HCT116 (cell line): Measurements from ENCODE around the gene CD28. TPM values are rescaled to one million over a fixed set of nuclear protein-coding genes. Genes with fewer than 3 reads are reported as not detected.

Experiments
- ATAC-seq: fragments of 200-7000 bp; cut with Tn5 transposase; 2 replicates; pipeline ENCODE4 v1.9.1; 2020; ENCODE audit warnings: mild to moderate bottlenecking, moderate library complexity
- BruUV-seq: library from RNA; stranded (reverse); fragments of 400-500 nt; replicated peaks from 2 replicates; lab custom pipeline; 2021; lab: Mats Ljungman, UMichigan
- CTCF ChIA-PET: fragments of 300-600 bp; sonication (Branson Sonifier 250); formaldehyde crosslinking; loops from one replicate; lab custom pipeline; 2021; ENCODE audit warnings: antibody characterized with exemption; lab: Charles Lee
- POLR2A ChIA-PET: fragments of 300-600, 350-600 bp; sonication (Branson Sonifier 250); formaldehyde crosslinking; loops from one replicate; lab custom pipeline; 2021; ENCODE audit warnings: antibody characterized with exemption; lab: Charles Lee
- RAD21 ChIA-PET, 2 experiments: fragments of 300-600 bp; sonication (Branson Sonifier 250); formaldehyde crosslinking; loops; one replicate each; lab custom pipeline; 2023; ENCODE audit warnings: low total read pairs in 2 of 2; ENCODE audit not compliant: uncharacterized antibody in 2 of 2, unreplicated experiment in 2 of 2, low non-redundant PET in 1 of 2; lab: Charles Lee
- DNase-seq: peaks from one replicate; pipeline ENCODE4 v3.0.0-alpha.2; 2010; ENCODE audit warnings: low read depth, low spot score
- H2AFZ ChIP-seq: fragments of 200-600 bp; shearing (Covaris generic), sonication (generic); 2 replicates; pipeline ENCODE4 v1.6.1; 2017; ENCODE audit warnings: low read depth, mixed run types, mixed read lengths, antibody characterized with exemption, low read length; ENCODE audit not compliant: poor library complexity, severe bottlenecking
- H3K27ac ChIP-seq: 2 replicates; pipeline ENCODE4 v1.5.1; 2012; ENCODE audit warnings: low read depth, low read length
- H3K27me3 ChIP-seq: fragments of 200-600 bp; sonication (generic); 2 replicates; pipeline ENCODE4 v1.6.1; 2016; ENCODE audit warnings: mixed run types, low read length, mixed read lengths; ENCODE audit not compliant: insufficient read depth
- H3K36me3 ChIP-seq, 2 experiments: fragments of 200-500 bp in 1 of 2; fragments of 200-600 bp in 1 of 2; sonication (Bioruptor generic) in 1 of 2; sonication (generic) in 1 of 2; 2 replicates each; pipeline versions ENCODE4 v1.5.1 to v1.6.1; 2014 to 2016; ENCODE audit warnings: low read length in 2 of 2, inconsistent platforms in 1 of 2, mixed read lengths in 1 of 2, mixed run types in 1 of 2; ENCODE audit not compliant: insufficient read depth in 2 of 2, control insufficient read depth in 1 of 2
- H3K4me1 ChIP-seq, 2 experiments: fragments of 200-600 bp in 1 of 2; sonication (generic) in 1 of 2; 2 replicates each; pipeline versions ENCODE4 v1.5.1 to v1.6.1; 2012 to 2017; ENCODE audit warnings: low read length in 2 of 2, inconsistent platforms in 1 of 2, mild to moderate bottlenecking in 1 of 2, mixed read lengths in 1 of 2, mixed run types in 1 of 2, moderate library complexity in 1 of 2; ENCODE audit not compliant: insufficient read depth in 2 of 2, control insufficient read depth in 1 of 2
- H3K4me2 ChIP-seq: fragments of 200-600 bp; sonication (generic); 2 replicates; pipeline ENCODE4 v1.6.1; 2017; ENCODE audit warnings: mixed run types, low read length, mixed read lengths
- H3K4me3 ChIP-seq, 2 experiments: fragments of 200-600 bp in 1 of 2; sonication (generic) in 1 of 2; replicated peaks in 1 of 2; 2 replicates each; pipeline ENCODE4 v1.5.1; 2011 to 2016; ENCODE audit warnings: low read length in 2 of 2, control low read depth in 1 of 2, low read depth in 1 of 2, mild to moderate bottlenecking in 1 of 2, mixed read lengths in 1 of 2, mixed run types in 1 of 2
- H3K79me2 ChIP-seq: fragments of 200-600 bp; sonication (generic); 2 replicates; pipeline ENCODE4 v1.6.1; 2017; ENCODE audit warnings: mild to moderate bottlenecking, mixed run types, low read length, moderate library complexity, mixed read lengths; ENCODE audit not compliant: insufficient read depth
- H3K9ac ChIP-seq: fragments of 200-600 bp; sonication (generic); 2 replicates; pipeline ENCODE4 v1.6.1; 2016; ENCODE audit warnings: low read length, mixed read lengths
- H3K9me2 ChIP-seq: fragments of 200-600 bp; sonication (generic), shearing (Covaris generic); 2 replicates; pipeline ENCODE4 v1.6.1; 2017; ENCODE audit warnings: mixed run types, mild to moderate bottlenecking, moderate library complexity; ENCODE audit not compliant: insufficient read depth
- H3K9me3 ChIP-seq, 2 experiments: fragments of 200-500 bp in 1 of 2; fragments of 200-600 bp in 1 of 2; sonication (Bioruptor generic) in 1 of 2; sonication (generic) in 1 of 2; 2 replicates each; pipeline ENCODE4 v1.6.1; 2014 to 2017; ENCODE audit warnings: low read length in 2 of 2, mixed read lengths in 2 of 2, inconsistent platforms in 1 of 2, low read depth in 1 of 2, mild to moderate bottlenecking in 1 of 2, mixed run types in 1 of 2, moderate library complexity in 1 of 2; ENCODE audit not compliant: control insufficient read depth in 1 of 2, insufficient read depth in 1 of 2
- H4K20me1 ChIP-seq: fragments of 200-600 bp; sonication (generic), shearing (Covaris generic); 2 replicates; pipeline ENCODE4 v1.6.1; 2017; ENCODE audit warnings: mixed run types, mild to moderate bottlenecking, moderate library complexity; ENCODE audit not compliant: insufficient read depth
- CEBPB ChIP-seq: IDR thresholded peaks from 2 replicates; pipeline ENCODE4 v1.6.1; 2012; ENCODE audit warnings: low read depth
- EGR1 ChIP-seq: IDR thresholded peaks from 2 replicates; pipeline ENCODE4 v1.6.1; 2012; ENCODE audit warnings: low read depth
- ELF1 ChIP-seq: IDR thresholded peaks from 2 replicates; pipeline ENCODE4 v1.6.1; 2012; ENCODE audit warnings: low read depth, borderline replicate concordance
- EZH2 ChIP-seq: fragments of 200-600 bp; sonication (generic); IDR thresholded peaks from 2 replicates; pipeline ENCODE4 v1.6.1; 2017; ENCODE audit warnings: antibody characterized with exemption, mixed run types
- EZH2phosphoT487 ChIP-seq: fragments of 200-600 bp; IDR thresholded peaks from 2 replicates; pipeline ENCODE4 v1.6.1; 2018; ENCODE audit warnings: antibody characterized with exemption, borderline replicate concordance
- FOSL1 ChIP-seq: IDR thresholded peaks from 2 replicates; pipeline ENCODE4 v1.6.1; 2012; ENCODE audit warnings: low read depth
- JUND ChIP-seq: IDR thresholded peaks from 2 replicates; pipeline ENCODE4 v1.6.1; 2012
- POLR2A ChIP-seq: IDR thresholded peaks from 2 replicates; pipeline ENCODE4 v1.7.0; 2011; ENCODE audit warnings: borderline replicate concordance; ENCODE audit not compliant: insufficient read depth, insufficient read length; ENCODE audit errors: extremely low read depth
- POLR2AphosphoS5 ChIP-seq: IDR thresholded peaks from 2 replicates; pipeline ENCODE4 v1.6.1; 2011; ENCODE audit warnings: mild to moderate bottlenecking, low read depth, low read length, moderate library complexity
- RAD21 ChIP-seq: IDR thresholded peaks from 2 replicates; pipeline ENCODE4 v1.6.1; 2012; ENCODE audit warnings: low read depth, mild to moderate bottlenecking
- SIN3A ChIP-seq: IDR thresholded peaks from 2 replicates; pipeline ENCODE4 v1.6.1; 2012; ENCODE audit warnings: low read depth
- SP1 ChIP-seq: IDR thresholded peaks from 2 replicates; pipeline ENCODE4 v1.6.1; 2012; ENCODE audit warnings: low read depth
- SRF ChIP-seq: IDR thresholded peaks from 2 replicates; pipeline ENCODE4 v1.6.1; 2012; ENCODE audit warnings: low read depth
- TCF7L2 ChIP-seq: IDR thresholded peaks from 2 replicates; pipeline ENCODE4 v1.7.0; 2011; ENCODE audit warnings: borderline replicate concordance, inconsistent platforms; ENCODE audit not compliant: insufficient read depth, insufficient read length; ENCODE audit errors: extremely low read depth
- YY1 ChIP-seq: IDR thresholded peaks from 2 replicates; pipeline ENCODE4 v1.6.1; 2011; ENCODE audit warnings: low read length, low read depth, moderate library complexity, mild to moderate bottlenecking; ENCODE audit not compliant: insufficient replicate concordance; ENCODE audit errors: extremely low read depth
- intact Hi-C: fragments of 100-400 bp; cut with micrococcal nuclease; formaldehyde crosslinking; loops from 2 replicates; pipeline ENCODE4 v1.10.0; 2022
- total RNA-seq: library from RNA; stranded (reverse); gene quantifications from one replicate; pipeline ENCODE4 v1.2.1, GENCODE V29; 2021; ENCODE audit not compliant: unreplicated experiment
- TF ChIP-seq, protein P1 (sequence below): IDR thresholded peaks from 2 replicates; pipeline ENCODE4 v1.6.1; 2012
- TF ChIP-seq, protein P2 (sequence below): IDR thresholded peaks from 2 replicates; pipeline ENCODE4 v1.6.1; 2012
- TF ChIP-seq, protein P3 (sequence below): IDR thresholded peaks from 2 replicates; pipeline ENCODE4 v1.6.1; 2011; ENCODE audit warnings: mild to moderate bottlenecking, low read length, moderate library complexity; ENCODE audit not compliant: insufficient replicate concordance; ENCODE audit errors: extremely low read depth

CD28 gene
- total RNA-seq, 1 experiment from 2014 or later, result 0.37 TPM

DNA sequence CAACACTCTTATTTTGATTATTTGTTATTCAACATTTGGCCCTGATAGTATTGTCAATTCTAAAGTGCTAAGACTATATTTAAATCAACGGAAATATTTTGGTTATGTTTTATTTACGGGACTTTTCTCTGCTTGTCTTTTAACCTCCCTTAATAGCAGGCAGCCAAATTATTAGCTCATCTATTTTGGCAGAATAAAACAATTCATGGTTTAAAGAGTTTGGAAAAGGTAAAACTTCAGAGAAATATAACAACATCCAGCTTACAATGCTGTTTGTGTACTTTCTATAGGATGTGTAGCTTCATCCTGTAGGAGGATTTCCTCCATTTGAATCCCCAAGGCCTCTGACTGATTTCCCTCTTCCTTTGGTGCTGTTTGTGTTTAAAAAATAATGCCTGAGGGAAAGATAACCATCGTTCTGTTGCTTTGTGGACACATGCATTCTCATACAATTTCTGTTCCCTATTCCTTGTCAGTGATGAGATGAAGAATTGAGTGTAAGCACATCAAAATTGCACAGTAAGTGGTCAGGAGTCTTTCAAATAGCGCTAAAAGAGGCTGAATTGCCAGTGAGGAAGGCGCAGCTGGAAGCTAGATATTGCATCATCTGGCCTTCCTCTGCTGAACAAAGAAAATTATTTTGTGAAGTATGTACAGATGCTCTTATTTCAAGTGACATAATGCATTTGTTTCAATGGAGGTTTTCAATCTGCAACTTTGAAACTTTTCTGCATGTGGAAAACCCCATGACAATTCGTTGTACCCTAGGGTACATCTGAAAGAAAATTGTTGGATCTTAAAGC lies 80.3 kb downstream of the CD28 start:
- no peaks in the 10 kb centered on the region for H3K36me3 ChIP-seq
- TF ChIP-seq RAD21 (no peak), SRF (no peak), JUND (no peak), SP1 (no peak), FOSL1 (no peak)
- TF ChIP-seq, all 23 proteins: peak for 0
- peak overlapping the region; percentile 20 for H2AFZ ChIP-seq
- no peak for ATAC-seq
- H4K20me1 ChIP-seq, result no peaks in the 10 kb centered on the region
- RAD21 ChIA-PET, result no interaction called here
- H3K27ac ChIP-seq, result no peak overlapping the region
- no peak for DNase-seq
- H3K4me2 ChIP-seq, result no peak overlapping the region
- intact Hi-C loops, result no loop called here
- BruUV-seq, result no TSS peak
- CTCF ChIA-PET, result interaction anchor here (1.1 kb wide), 1 partner anchor 28 kb away, joined by 5 read pairs; no protein-coding TSS in a partner anchor
- no peaks in the 10 kb centered on the region for H3K79me2 ChIP-seq
- no peak overlapping the region for H3K9ac ChIP-seq
- no peaks in the 10 kb centered on the region for H3K27me3 ChIP-seq
- peaks cover 0 to 7% of the 10 kb centered on the region in 2 experiments; a peak in 2 of 4 replicates for H3K4me1 ChIP-seq
- POLR2A ChIA-PET, result interaction anchor here (0.6 kb wide), 1 partner anchor 543 kb away, joined by 3 read pairs; no protein-coding TSS in a partner anchor
- no peaks in the 10 kb centered on the region for H3K9me3 ChIP-seq
- no peaks in the 10 kb centered on the region for H3K9me2 ChIP-seq
- no peak overlapping the region for H3K4me3 ChIP-seq

DNA sequence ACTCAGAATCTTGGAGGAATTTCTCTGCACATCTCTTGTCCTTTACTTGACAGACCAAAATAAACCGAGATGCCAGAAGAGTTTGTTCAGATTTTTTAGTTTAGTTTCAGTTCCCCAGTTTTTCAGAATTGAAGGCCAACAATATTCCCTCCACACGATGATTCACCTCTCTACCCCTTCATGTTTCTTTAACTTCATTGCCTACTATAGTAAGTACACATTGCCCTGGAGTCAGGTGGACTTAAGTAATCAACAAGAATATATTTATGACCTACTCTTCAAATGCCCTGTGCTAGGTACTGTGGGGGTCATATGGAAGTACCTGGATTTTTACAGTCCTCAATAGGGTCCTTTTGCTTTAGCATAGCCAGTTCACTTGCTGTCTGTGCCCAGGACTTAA lies 81.5 kb downstream of the CD28 start:
- no peak for ATAC-seq
- H4K20me1 ChIP-seq, result no peaks in the 10 kb centered on the region
- intact Hi-C loops, result no loop called here
- H2AFZ ChIP-seq, result no peak overlapping the region
- H3K4me3 ChIP-seq, result no peak overlapping the region
- H3K9me3 ChIP-seq, result no peaks in the 10 kb centered on the region
- H3K4me1 ChIP-seq, result no peaks in the 10 kb centered on the region
- no peaks in the 10 kb centered on the region for H3K27me3 ChIP-seq
- no peak overlapping the region for H3K4me2 ChIP-seq
- H3K9ac ChIP-seq, result no peak overlapping the region
- no peaks in the 10 kb centered on the region for H3K36me3 ChIP-seq
- no TSS peak for BruUV-seq
- RAD21 ChIA-PET, result no interaction called here
- H3K27ac ChIP-seq, result no peak overlapping the region
- CTCF ChIA-PET, result no interaction called here
- no peaks in the 10 kb centered on the region for H3K9me2 ChIP-seq
- POLR2A ChIA-PET, result no interaction called here
- no peaks in the 10 kb centered on the region for H3K79me2 ChIP-seq
- no peak for DNase-seq
- TF ChIP-seq EZH2 (no peak), EGR1 (no peak), POLR2A (no peak), SIN3A (no peak), CEBPB (no peak), ELF1 (no peak), EZH2phosphoT487 (no peak), JUND (no peak), YY1 (no peak), POLR2AphosphoS5 (no peak), SP1 (no peak), FOSL1 (no peak), RAD21 (no peak), TCF7L2 (no peak)
- TF ChIP-seq, protein P1, sequence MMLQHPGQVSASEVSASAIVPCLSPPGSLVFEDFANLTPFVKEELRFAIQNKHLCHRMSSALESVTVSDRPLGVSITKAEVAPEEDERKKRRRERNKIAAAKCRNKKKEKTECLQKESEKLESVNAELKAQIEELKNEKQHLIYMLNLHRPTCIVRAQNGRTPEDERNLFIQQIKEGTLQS, result no peak
- TF ChIP-seq, protein P2, sequence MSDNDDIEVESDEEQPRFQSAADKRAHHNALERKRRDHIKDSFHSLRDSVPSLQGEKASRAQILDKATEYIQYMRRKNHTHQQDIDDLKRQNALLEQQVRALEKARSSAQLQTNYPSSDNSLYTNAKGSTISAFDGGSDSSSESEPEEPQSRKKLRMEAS, result no peak
- TF ChIP-seq, protein P3, sequence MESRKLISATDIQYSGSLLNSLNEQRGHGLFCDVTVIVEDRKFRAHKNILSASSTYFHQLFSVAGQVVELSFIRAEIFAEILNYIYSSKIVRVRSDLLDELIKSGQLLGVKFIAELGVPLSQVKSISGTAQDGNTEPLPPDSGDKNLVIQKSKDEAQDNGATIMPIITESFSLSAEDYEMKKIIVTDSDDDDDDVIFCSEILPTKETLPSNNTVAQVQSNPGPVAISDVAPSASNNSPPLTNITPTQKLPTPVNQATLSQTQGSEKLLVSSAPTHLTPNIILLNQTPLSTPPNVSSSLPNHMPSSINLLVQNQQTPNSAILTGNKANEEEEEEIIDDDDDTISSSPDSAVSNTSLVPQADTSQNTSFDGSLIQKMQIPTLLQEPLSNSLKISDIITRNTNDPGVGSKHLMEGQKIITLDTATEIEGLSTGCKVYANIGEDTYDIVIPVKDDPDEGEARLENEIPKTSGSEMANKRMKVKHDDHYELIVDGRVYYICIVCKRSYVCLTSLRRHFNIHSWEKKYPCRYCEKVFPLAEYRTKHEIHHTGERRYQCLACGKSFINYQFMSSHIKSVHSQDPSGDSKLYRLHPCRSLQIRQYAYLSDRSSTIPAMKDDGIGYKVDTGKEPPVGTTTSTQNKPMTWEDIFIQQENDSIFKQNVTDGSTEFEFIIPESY, result no peak
